OCI-LY1 (cell line): ENCODE data around the gene HMX1.

Experiments used
- H2AFZ ChIP-seq: fragments of 200-600 bp; sonication (generic), shearing (Covaris generic); 2 replicates; pipeline ENCODE4 v1.6.0; 2014; ENCODE audit warnings: antibody characterized with exemption, mild to moderate bottlenecking, low read length
- H3F3A ChIP-seq: fragments of 200-600 bp; sonication (generic), shearing (Covaris generic); 2 replicates; pipeline ENCODE4 v1.6.0; 2014; ENCODE audit warnings: mild to moderate bottlenecking, antibody characterized with exemption, low read length, moderate library complexity; ENCODE audit not compliant: insufficient read depth
- H3K27ac ChIP-seq: fragments of 200-600 bp; sonication (generic); 2 replicates; pipeline ENCODE4 v1.5.1; 2014; ENCODE audit warnings: low read length, mixed run types, mild to moderate bottlenecking, low read depth; ENCODE audit not compliant: poor library complexity, severe bottlenecking
- H3K27me3 ChIP-seq: fragments of 200-600 bp; sonication (generic); 2 replicates; pipeline ENCODE4 v1.6.0; 2014; ENCODE audit warnings: antibody characterized with exemption, mild to moderate bottlenecking, low read length, moderate library complexity; ENCODE audit not compliant: insufficient read depth
- H3K36me3 ChIP-seq: fragments of 200-600 bp; sonication (generic); 2 replicates; pipeline ENCODE4 v1.6.1; 2014; ENCODE audit warnings: mild to moderate bottlenecking, antibody characterized with exemption, low read length, moderate library complexity, mixed read lengths; ENCODE audit not compliant: insufficient read depth
- H3K4me1 ChIP-seq: fragments of 200-600 bp; sonication (generic); 2 replicates; pipeline ENCODE4 v1.5.1; 2014; ENCODE audit warnings: mild to moderate bottlenecking, low read length, moderate library complexity; ENCODE audit not compliant: insufficient read depth, severe bottlenecking
- H3K4me2 ChIP-seq: fragments of 200-600 bp; sonication (generic), shearing (Covaris generic); 2 replicates; pipeline ENCODE4 v1.6.1; 2014; ENCODE audit warnings: low read length
- H3K4me3 ChIP-seq: fragments of 200-600 bp; sonication (generic); 2 replicates; pipeline ENCODE4 v1.5.1; 2014; ENCODE audit warnings: low read length, low read depth, mild to moderate bottlenecking, mixed read lengths; ENCODE audit not compliant: poor library complexity, severe bottlenecking
- H3K79me2 ChIP-seq: fragments of 200-600 bp; shearing (Covaris generic); 2 replicates; pipeline ENCODE4 v1.6.1; 2016; ENCODE audit warnings: mixed run types, low read length, mixed read lengths; ENCODE audit not compliant: insufficient read depth
- H3K9ac ChIP-seq: fragments of 200-600 bp; sonication (generic), shearing (Covaris generic); 2 replicates; pipeline ENCODE4 v1.6.1; 2014; ENCODE audit warnings: mild to moderate bottlenecking, low read length, mixed read lengths
- H3K9me2 ChIP-seq: fragments of 200-600 bp; sonication (generic), shearing (Covaris generic); 2 replicates; pipeline ENCODE4 v1.6.1; 2014; ENCODE audit warnings: low read depth, mild to moderate bottlenecking, low read length, mixed read lengths
- H3K9me3 ChIP-seq: fragments of 200-600 bp; shearing (Covaris generic); 2 replicates; pipeline ENCODE4 v1.6.1; 2014; ENCODE audit warnings: low read length, mixed read lengths
- H4K20me1 ChIP-seq: fragments of 200-600 bp; sonication (generic), shearing (Covaris generic); 2 replicates; pipeline ENCODE4 v1.6.0; 2016; ENCODE audit warnings: mild to moderate bottlenecking, low read length; ENCODE audit not compliant: insufficient read depth
- EZH2 ChIP-seq: fragments of 200-600 bp; sonication (generic), shearing (Covaris generic); IDR thresholded peaks from 2 replicates; pipeline ENCODE4 v1.8.0; 2017; ENCODE audit warnings: borderline replicate concordance, mixed run types, mild to moderate bottlenecking, antibody characterized with exemption, low read length, moderate library complexity, mixed read lengths
- TF ChIP-seq, protein P1 (sequence below): fragments of 200-600 bp; sonication (generic), shearing (Covaris generic); IDR thresholded peaks from 2 replicates; pipeline ENCODE4 v1.5.1; 2017; ENCODE audit warnings: mild to moderate bottlenecking, antibody characterized with exemption, low read length, moderate library complexity, mixed read lengths

The HMX1 gene

DNA sequence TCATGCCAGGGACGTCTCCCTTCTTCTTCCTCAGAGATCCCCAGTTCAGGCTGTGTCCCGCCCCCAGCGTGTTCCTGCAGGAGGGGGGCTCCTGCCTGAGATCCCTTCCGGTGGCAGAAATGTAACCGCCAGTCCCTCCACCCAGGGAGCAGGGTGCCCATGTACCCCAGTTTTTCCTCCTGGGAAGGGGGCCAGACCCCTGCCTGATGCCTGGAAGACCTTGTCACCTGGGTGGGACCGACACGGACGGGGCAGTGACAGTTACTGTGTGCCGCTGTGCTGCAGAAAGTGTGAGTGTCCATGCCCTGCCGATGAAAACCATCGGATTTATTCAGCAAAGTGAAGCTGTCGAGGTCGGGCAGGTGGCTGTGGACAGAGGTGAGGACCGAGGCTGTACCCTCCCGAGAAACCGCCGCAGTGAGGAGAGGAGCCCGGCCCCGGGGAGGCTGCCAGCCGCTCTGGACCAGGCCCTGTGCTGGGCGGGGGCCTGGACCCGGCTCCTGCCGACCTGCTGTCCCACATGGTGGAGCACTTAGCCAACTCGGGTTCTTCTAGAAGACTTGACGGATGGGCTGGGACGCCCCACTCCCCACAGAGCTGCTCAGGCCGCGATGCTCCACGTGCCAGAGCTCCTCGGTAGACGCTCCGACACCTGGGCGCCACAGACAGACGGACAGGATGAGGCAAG lies 36.7 kb upstream of the HMX1 start:
- Histone ChIP-seq H3K27me3 (no peaks in the 10 kb centered on the region), H3K4me3 (no peak overlapping the region), H3K36me3 (no peaks in the 10 kb centered on the region), H3K27ac (no peak overlapping the region), H3K9me3 (no peaks in the 10 kb centered on the region), H3F3A (no peaks in the 10 kb centered on the region), H3K79me2 (no peaks in the 10 kb centered on the region), H4K20me1 (no peaks in the 10 kb centered on the region), H3K9ac (no peak overlapping the region), H3K4me2 (no peak overlapping the region), H3K9me2 (no peaks in the 10 kb centered on the region), H2AFZ (no peak overlapping the region), H3K4me1 (no peaks in the 10 kb centered on the region)
- TF ChIP-seq, protein P1, sequence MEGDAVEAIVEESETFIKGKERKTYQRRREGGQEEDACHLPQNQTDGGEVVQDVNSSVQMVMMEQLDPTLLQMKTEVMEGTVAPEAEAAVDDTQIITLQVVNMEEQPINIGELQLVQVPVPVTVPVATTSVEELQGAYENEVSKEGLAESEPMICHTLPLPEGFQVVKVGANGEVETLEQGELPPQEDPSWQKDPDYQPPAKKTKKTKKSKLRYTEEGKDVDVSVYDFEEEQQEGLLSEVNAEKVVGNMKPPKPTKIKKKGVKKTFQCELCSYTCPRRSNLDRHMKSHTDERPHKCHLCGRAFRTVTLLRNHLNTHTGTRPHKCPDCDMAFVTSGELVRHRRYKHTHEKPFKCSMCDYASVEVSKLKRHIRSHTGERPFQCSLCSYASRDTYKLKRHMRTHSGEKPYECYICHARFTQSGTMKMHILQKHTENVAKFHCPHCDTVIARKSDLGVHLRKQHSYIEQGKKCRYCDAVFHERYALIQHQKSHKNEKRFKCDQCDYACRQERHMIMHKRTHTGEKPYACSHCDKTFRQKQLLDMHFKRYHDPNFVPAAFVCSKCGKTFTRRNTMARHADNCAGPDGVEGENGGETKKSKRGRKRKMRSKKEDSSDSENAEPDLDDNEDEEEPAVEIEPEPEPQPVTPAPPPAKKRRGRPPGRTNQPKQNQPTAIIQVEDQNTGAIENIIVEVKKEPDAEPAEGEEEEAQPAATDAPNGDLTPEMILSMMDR, result no peak
- no peak for TF ChIP-seq EZH2

DNA sequence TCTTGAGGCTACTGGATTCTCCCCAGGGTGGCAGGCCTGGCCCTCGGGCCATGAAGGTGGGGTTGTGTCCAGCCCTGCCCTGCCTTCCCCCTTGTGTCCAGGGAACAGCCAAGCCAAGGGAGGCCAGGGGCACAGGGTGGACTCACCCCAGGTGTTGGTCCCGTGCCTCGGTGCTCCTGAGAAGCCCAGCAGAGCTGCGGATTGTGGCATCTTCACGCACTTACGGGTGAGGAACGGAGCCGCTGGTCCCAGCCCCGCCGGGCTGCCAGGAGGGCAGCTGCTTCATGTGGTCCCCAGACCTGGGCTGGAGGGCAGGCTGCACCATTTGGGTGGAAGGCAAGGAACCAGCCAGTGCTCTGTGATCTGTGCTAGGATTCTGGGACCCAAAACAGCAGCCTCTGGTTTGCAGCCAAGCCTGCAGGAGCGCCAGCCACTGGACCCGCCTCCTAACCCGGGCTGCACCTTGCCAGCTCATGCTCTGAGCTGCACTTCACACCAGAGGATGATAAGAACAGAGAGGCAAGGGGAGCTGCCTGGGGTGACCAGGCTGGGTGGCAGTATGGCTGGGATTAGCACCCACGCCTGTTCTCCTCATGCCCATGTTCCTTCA lies 36.1 kb upstream of the HMX1 start:
- Histone ChIP-seq H3K36me3 (no peaks in the 10 kb centered on the region), H3K79me2 (no peaks in the 10 kb centered on the region), H4K20me1 (no peaks in the 10 kb centered on the region), H3F3A (no peaks in the 10 kb centered on the region), H3K9me2 (no peaks in the 10 kb centered on the region), H3K27me3 (no peaks in the 10 kb centered on the region), H2AFZ (no peak overlapping the region), H3K27ac (no peak overlapping the region), H3K4me2 (no peak overlapping the region), H3K9ac (no peak overlapping the region), H3K9me3 (no peaks in the 10 kb centered on the region), H3K4me1 (no peaks in the 10 kb centered on the region), H3K4me3 (no peak overlapping the region)
- TF ChIP-seq EZH2, result no peak
- TF ChIP-seq, protein P1, result no peak

DNA sequence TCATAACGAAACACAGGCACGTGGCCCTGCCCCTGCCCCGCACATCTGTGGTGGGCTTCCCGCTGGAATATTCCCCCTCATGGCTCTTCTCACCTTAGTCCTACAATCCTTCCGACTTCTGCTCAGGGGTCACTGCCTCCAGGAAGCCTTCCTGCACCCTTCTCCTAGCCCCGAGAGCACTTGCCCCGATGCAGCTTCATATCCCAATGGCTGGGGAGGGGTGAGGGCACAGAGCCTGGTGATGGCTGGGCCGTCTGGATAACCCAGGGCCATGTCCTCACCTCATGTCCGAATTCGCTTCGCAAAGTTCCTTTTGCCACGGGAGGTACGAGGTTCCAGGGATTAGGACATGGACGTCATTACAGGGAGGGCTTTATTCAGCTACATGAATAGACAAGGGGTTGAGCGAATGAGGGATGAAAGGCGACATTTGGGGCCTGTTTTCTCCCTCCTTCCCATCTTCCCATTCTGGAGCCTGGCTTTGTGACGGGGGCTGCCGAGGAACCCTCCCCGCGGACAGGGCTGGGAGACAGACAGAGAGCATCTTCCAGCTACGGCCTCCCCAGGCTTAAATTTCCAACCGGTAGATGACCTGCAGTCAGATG lies 35.5 kb upstream of the HMX1 start:
- Histone ChIP-seq H3K27ac (no peak overlapping the region), H3K4me3 (no peak overlapping the region), H3K4me2 (no peak overlapping the region), H3K36me3 (no peaks in the 10 kb centered on the region), H3K27me3 (no peaks in the 10 kb centered on the region), H4K20me1 (no peaks in the 10 kb centered on the region), H2AFZ (no peak overlapping the region), H3K79me2 (no peaks in the 10 kb centered on the region), H3K4me1 (no peaks in the 10 kb centered on the region), H3K9ac (no peak overlapping the region), H3K9me2 (no peaks in the 10 kb centered on the region), H3K9me3 (no peaks in the 10 kb centered on the region), H3F3A (no peaks in the 10 kb centered on the region)
- no peak for TF ChIP-seq EZH2
- TF ChIP-seq, protein P1, result no peak
